GM10847 (cell line): ENCODE measurements around the gene BRD1.
A peak's percentile ranks its signal among the peaks of the same experiment; 100 is the strongest.

Experiments
- POLR2A ChIP-seq: IDR thresholded peaks from 2 replicates; pipeline ENCODE4 v1.6.1; 2011; ENCODE audit not compliant: insufficient read length; ENCODE audit errors: extremely low read depth

Gene BRD1

GRCh38 chr22:49827853-49828598, at the start of gene BRD1:
Gene BRD1 (minus strand): TSS chr22:49827873. CDS start chr22:49824317, 3,556 bp downstream.
- TF ChIP-seq POLR2A = peak; percentile 49

GRCh38 chr22:49873228-49873940, 45.7 kb upstream of the BRD1 start:
- no peak for TF ChIP-seq POLR2A

DNA sequence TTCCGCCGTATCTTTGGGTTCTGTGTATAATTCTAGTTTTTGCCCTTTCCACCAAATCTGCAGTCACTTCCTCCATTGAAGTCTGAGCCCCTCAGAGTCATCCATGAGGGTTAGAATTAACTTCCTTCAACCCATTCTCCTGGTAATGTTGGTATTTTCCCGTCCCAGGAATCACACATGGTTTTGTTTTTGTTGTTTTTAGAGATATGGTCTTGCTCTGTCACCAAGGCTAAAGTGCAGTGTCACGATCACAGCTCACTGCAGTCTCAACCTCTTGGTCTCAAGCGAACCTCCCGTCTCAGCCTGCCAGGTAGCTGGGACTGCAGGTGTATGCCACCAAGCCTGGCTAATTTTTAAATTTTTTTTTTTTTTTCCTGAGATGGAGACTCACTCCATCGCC, 44.7 kb upstream of the BRD1 start:
- TF ChIP-seq POLR2A = no peak

GRCh38 chr22:49871482-49871881, 43.8 kb upstream of the BRD1 start:
- no peak for TF ChIP-seq POLR2A

GRCh38 chr22:49869845-49870712, 42.4 kb upstream of the BRD1 start:
- no peak for TF ChIP-seq POLR2A

DNA sequence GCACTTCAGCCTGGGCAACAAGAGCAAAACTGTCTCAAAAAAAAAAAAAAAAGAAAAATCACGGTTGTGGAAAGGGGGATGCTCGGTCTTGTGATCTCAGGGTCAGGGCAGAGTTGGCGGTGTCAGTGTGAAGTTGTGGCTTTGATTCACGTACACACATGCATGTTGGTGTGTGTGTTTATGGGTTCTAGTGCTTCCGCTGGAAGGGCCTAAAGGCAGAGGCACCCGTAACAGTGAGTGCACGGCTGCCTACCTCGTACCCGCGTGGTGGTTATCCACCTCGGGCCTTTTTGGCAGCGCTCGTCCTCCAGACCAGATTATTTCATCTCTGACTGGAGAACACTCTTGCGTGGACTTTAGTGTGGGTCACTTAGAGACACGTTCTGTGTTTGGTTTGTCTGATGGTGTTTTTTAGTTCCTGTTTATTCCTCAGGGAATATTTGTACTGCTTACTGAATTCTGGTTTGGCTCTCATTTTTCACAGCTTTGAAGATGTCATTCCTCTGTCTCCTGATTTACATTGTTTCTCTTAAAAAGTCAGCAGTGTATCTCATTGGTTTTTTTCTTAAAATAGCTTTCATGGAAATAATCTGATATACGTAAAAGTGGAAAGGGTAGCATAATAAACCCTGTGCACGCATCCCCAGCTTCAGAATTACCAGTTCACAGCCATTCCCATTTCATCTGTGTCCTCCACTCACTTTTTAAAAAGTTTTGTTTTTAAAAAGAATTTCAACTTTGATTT, 41.6 kb upstream of the BRD1 start:
- no peak for TF ChIP-seq POLR2A

- no peak for TF ChIP-seq POLR2A
Observed at GRCh38 chr22:49867303-49868265, 39.9 kb upstream of the BRD1 start.

- TF ChIP-seq POLR2A = no peak
Observed at GRCh38 chr22:49866646-49867045, 39.0 kb upstream of the BRD1 start.

DNA sequence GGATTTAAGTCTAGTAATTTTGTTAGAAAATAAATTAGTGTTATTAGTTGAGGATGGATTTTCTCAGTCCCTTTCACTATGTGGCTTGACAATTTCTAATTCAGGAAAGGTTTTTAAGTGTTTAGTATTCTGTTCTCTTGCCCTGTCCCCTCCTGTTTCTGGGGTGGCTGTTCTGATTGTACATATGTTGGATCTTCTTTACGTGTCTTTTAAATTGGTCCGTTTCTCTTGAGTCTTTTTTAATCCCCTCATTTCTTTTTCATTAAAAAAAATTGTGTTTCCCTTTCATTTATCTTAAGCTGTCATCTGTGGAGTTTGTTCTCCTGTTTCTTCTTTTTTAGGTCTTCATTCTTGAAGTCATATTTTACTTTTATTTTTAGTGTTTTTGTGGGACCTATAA, 38.5 kb upstream of the BRD1 start:
- TF ChIP-seq POLR2A = no peak

DNA sequence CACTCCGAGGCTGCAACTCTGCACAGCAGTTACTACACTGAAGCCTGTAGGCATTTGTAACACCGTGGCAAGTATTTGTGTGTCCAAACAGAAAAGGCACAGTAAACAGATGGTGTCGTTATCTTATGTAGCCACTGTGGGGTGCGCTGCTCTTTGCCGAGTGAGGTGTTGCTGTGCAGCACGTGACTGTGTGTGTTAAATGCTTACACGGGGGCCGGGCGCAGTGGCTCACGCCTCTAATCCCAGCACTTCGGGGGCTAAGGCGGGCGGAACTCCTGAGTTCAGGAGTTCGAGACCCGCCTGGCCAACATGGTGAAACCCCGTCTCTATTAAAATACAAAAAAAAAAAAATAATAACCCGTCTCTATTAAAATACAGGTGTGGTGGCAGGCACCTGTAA, 37.5 kb upstream of the BRD1 start:
- TF ChIP-seq POLR2A = no peak

DNA sequence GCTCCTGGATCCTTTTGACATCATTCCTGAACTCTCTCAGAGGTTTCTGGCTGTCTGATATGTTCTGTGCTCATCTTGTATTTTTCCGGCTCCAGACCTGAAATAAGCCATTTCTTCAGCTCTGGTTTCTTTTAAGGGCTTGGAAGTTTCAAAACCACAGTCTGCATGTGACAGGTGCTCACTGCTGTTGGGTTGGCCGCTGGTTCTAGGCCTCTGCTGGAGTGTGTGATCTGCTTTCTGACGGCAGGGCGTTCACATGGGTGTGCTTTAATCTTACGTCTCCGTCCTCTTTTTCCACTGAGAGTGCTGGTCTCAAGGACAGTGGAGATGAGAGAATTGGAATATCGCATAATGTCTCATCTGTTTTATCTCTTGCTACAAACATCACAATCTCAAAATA, 36.3 kb upstream of the BRD1 start:
- no peak for TF ChIP-seq POLR2A

DNA sequence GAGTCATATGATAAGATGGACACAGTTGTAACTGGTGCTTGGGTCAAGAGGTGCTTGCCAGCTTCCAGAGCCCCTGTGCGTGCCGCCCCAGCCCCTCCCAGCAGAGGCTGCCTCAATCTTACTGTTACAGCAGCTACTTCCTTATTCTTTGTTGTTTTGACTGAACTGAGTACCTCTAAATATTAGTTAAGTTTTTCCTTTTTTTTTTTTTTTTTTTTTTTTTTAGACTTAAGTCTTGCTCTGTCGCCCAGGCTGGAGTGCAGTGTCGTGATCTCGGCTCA, 34.8 kb upstream of the BRD1 start:
- TF ChIP-seq POLR2A = no peak

DNA sequence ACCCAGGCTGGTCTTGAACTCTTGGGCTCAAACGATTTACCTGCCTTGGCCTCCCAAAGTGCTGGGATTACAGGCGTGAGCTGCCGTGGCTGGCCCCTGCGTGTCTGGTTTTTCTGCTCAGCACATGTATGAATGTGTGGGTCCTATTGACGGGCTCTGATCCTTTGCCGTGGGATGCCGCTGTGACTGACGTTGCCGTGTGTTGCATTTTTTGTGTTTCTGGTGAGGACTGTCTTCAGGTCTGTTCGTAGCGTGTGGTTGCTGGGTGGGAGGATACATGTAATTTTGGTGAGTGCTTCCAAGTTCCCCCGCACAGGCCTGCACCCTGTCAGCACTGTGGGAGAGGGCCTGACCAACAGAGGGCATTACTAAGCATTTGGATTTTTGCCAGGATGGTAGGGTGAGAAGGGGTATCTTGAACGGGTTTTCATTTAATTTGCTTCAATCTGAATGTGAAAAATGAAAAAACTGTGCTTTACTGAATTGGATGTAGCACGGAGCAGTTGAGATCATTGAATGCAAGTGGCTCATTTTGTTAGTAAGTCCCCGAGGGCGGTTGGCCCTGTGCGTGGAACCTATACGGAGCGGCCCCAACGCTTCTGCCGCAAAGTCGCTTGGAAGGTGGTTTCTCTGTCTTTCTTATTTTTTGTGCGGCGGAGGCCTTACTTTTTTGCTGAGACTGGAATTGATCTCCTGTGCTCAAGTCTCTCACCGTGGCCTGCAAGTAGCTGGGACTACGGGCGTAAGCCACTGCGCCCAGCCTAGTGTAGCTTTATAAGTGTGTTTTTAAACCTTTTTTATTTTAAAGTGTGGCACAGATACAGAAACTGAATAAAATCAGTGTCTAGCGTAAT, 34.2 kb upstream of the BRD1 start:
- no peak for TF ChIP-seq POLR2A
